IMR-90 (cell line): ENCODE measurements around the gene C3orf18. TPM values are rescaled to one million over a fixed set of nuclear protein-coding genes. Genes with fewer than 3 reads are reported as not detected.
A peak's percentile ranks its signal among the peaks of the same experiment; 100 is the strongest.

Experiments used
- ATAC-seq: fragments of 200-7000 bp; cut with Tn5 transposase; 2 replicates; pipeline ENCODE4 v1.9.1; 2020; ENCODE audit warnings: low read depth, mild to moderate bottlenecking, moderate library complexity
- BruUV-seq: library from RNA; stranded (reverse); fragments of 400-500 nt; replicated peaks from 2 replicates; lab custom pipeline; 2021; lab: Mats Ljungman, UMichigan
- CTCF ChIA-PET: fragments of 300-600 bp; formaldehyde crosslinking; extraction: SDS; loops from one replicate; lab custom pipeline; 2021; ENCODE audit warnings: antibody characterized with exemption; lab: Yijun Ruan, JAX
- POLR2A ChIA-PET: fragments of 300-600 bp; sonication (Branson Sonifier 250); formaldehyde crosslinking; loops from one replicate; lab custom pipeline; 2022; ENCODE audit warnings: antibody characterized with exemption; ENCODE audit not compliant: unreplicated experiment; lab: Charles Lee
- DNase-seq: peaks from one replicate; pipeline ENCODE4 v3.0.0; 2013
- H2AFZ ChIP-seq: replicated peaks from 2 replicates; pipeline ENCODE3; 2013; ENCODE audit warnings: low read length, mild to moderate bottlenecking; ENCODE audit not compliant: poor library complexity
- H2AK5ac ChIP-seq: 2 replicates; pipeline ENCODE4 v1.6.1; 2013; ENCODE audit warnings: low read depth, low read length, inconsistent platforms
- H2AK9ac ChIP-seq: replicated peaks from 2 replicates; pipeline ENCODE3; 2013; ENCODE audit warnings: mild to moderate bottlenecking, low read depth, low read length, moderate library complexity; ENCODE audit not compliant: poor library complexity
- H2BK120ac ChIP-seq: 2 replicates; pipeline ENCODE4 v1.6.1; 2013; ENCODE audit warnings: low read depth, low read length, inconsistent platforms
- H2BK15ac ChIP-seq: 3 replicates; pipeline ENCODE4 v1.6.1; 2013; ENCODE audit warnings: low read depth, low read length, inconsistent platforms
- H2BK20ac ChIP-seq: 2 replicates; pipeline ENCODE4 v1.6.1; 2013; ENCODE audit warnings: low read depth, mild to moderate bottlenecking, inconsistent platforms, low read length, moderate library complexity
- H2BK5ac ChIP-seq: 2 replicates; pipeline ENCODE4 v1.6.1; 2013; ENCODE audit warnings: mild to moderate bottlenecking, low read depth, low read length, inconsistent platforms; ENCODE audit not compliant: poor library complexity, severe bottlenecking
- H3K14ac ChIP-seq: replicated peaks from 2 replicates; pipeline ENCODE4 v1.6.1; 2013; ENCODE audit warnings: low read depth, low read length, inconsistent platforms
- H3K18ac ChIP-seq: 2 replicates; pipeline ENCODE4 v1.6.1; 2013; ENCODE audit warnings: low read depth, low read length, control low read depth
- H3K23ac ChIP-seq: 2 replicates; pipeline ENCODE4 v1.6.1; 2013; ENCODE audit warnings: low read depth, low read length, inconsistent platforms
- H3K27ac ChIP-seq: 2 replicates; pipeline ENCODE4 v1.5.1; 2013; ENCODE audit warnings: mild to moderate bottlenecking, control low read depth, low read length; ENCODE audit not compliant: insufficient read depth
- H3K27me3 ChIP-seq: 2 replicates; pipeline ENCODE4 v1.6.1; 2013; ENCODE audit warnings: low read length; ENCODE audit not compliant: control insufficient read depth, insufficient read depth
- H3K36me3 ChIP-seq: 2 replicates; pipeline ENCODE4 v1.6.1; 2013; ENCODE audit warnings: low read length, mixed read lengths; ENCODE audit not compliant: control insufficient read depth, insufficient read depth
- H3K4ac ChIP-seq: 2 replicates; pipeline ENCODE4 v1.6.1; 2013; ENCODE audit warnings: low read depth, low read length, inconsistent platforms
- H3K4me1 ChIP-seq: 2 replicates; pipeline ENCODE4 v1.6.1; 2013; ENCODE audit warnings: low read length, mixed read lengths; ENCODE audit not compliant: control insufficient read depth, insufficient read depth
- H3K4me2 ChIP-seq: 2 replicates; pipeline ENCODE4 v1.6.1; 2013; ENCODE audit warnings: low read depth, mild to moderate bottlenecking, control low read depth, low read length, moderate library complexity
- H3K4me3 ChIP-seq: 2 replicates; pipeline ENCODE4 v1.5.1; 2013; ENCODE audit warnings: low read depth, mild to moderate bottlenecking, control low read depth, low read length, moderate library complexity; ENCODE audit not compliant: insufficient read depth
- H3K56ac ChIP-seq: 2 replicates; pipeline ENCODE4 v1.6.1; 2013; ENCODE audit warnings: low read length, inconsistent platforms; ENCODE audit not compliant: insufficient read depth; ENCODE audit errors: extremely low read depth
- H3K79me1 ChIP-seq, 2 experiments: 2 replicates each; pipeline ENCODE4 v1.6.1; 2013; ENCODE audit warnings: low read length in 2 of 2, inconsistent platforms in 1 of 2, low read depth in 1 of 2
- H3K9ac ChIP-seq: 2 replicates; pipeline ENCODE4 v1.6.1; 2013; ENCODE audit warnings: low read depth, low read length, control low read depth
- H3K9me1 ChIP-seq: 2 replicates; pipeline ENCODE4 v1.6.1; 2013; ENCODE audit warnings: low read length, inconsistent platforms; ENCODE audit not compliant: insufficient read depth
- H3K9me3 ChIP-seq: 2 replicates; pipeline ENCODE4 v1.6.1; 2013; ENCODE audit warnings: low read length; ENCODE audit not compliant: control insufficient read depth, insufficient read depth
- H4K20me1 ChIP-seq: 2 replicates; pipeline ENCODE4 v1.6.1; 2013; ENCODE audit warnings: low read length, inconsistent platforms; ENCODE audit not compliant: insufficient read depth
- H4K5ac ChIP-seq: 2 replicates; pipeline ENCODE4 v1.6.1; 2013; ENCODE audit warnings: mild to moderate bottlenecking, low read depth, low read length, control low read depth
- H4K8ac ChIP-seq, 2 experiments: 2 replicates each; pipeline ENCODE4 v1.6.1; 2013; ENCODE audit warnings: low read depth in 2 of 2, low read length in 2 of 2, control low read depth in 1 of 2, inconsistent platforms in 1 of 2
- H4K91ac ChIP-seq: 2 replicates; pipeline ENCODE4 v1.6.1; 2013; ENCODE audit warnings: low read depth, low read length, inconsistent platforms; ENCODE audit not compliant: insufficient read depth
- CEBPB ChIP-seq: IDR thresholded peaks from 2 replicates; pipeline ENCODE4 v1.6.1; 2012; ENCODE audit warnings: low read depth, low read length, improper control_type of control experiment
- CHD1 ChIP-seq: IDR thresholded peaks from 2 replicates; pipeline ENCODE4 v1.6.1; 2012; ENCODE audit warnings: low read depth, low read length, improper control_type of control experiment
- NFE2L2 ChIP-seq: fragments of 150-350 bp; IDR thresholded peaks from 2 replicates; pipeline ENCODE4 v1.6.1; 2016; ENCODE audit warnings: low read depth, mild to moderate bottlenecking, low read length
- RCOR1 ChIP-seq: IDR thresholded peaks from 2 replicates; pipeline ENCODE4 v1.6.1; 2012; ENCODE audit warnings: mild to moderate bottlenecking, low read length, improper control_type of control experiment; ENCODE audit not compliant: insufficient replicate concordance
- WGBS, 2 experiments: methylation state at CpG; one replicate each; pipeline versions ENCODE4 v1.1.5 to v1.1.7; 2013; ENCODE audit warnings: missing lambda C conversion rate in 2 of 2; ENCODE audit not compliant: insufficient read length in 1 of 2; ENCODE audit errors: extremely low coverage in 2 of 2; 5-methylcytosine and 5-hydroxymethylcytosine counted together
- dilution Hi-C: fragments of 300-500 bp; cut with HindIII; formaldehyde crosslinking; loops from one replicate; pipeline ENCODE4 v1.14.3; 2018; ENCODE audit warnings: low sequenced_read_pairs; ENCODE audit not compliant: unreplicated experiment
- in situ Hi-C: fragments of 300-500 bp; cut with MboI; formaldehyde crosslinking; loops from 3 replicates; pipeline ENCODE4 v1.14.3; 2019; ENCODE audit warnings: low sequenced_read_pairs, inconsistent platforms, mixed read lengths
- intact Hi-C: fragments of 100-400 bp; cut with micrococcal nuclease; formaldehyde crosslinking; loops from 2 replicates; pipeline ENCODE4 v1.10.0; 2022
- polyA plus RNA-seq, 3 experiments: library from polyadenylated mRNA; depleted of rRNA; stranded (reverse); fragments of >200 nt; gene quantifications; 2 replicates each; pipeline ENCODE4 v1.2.3, GENCODE V29; 2012; ENCODE audit warnings: low replicate concordance in 1 of 3
- total RNA-seq: library from RNA; depleted of rRNA; stranded (reverse); fragments of >200 nt; gene quantifications from 2 replicates; pipeline ENCODE4 v1.2.3, GENCODE V29; 2012
- TF ChIP-seq, protein P1 (sequence below): conservative IDR thresholded peaks from 2 replicates; pipeline ENCODE4 v1.5.1; 2012; ENCODE audit warnings: mild to moderate bottlenecking, low read depth, low read length, improper control_type of control experiment

The C3orf18 gene
- total and polyA plus RNA-seq, 2 of the 4 experiments (the other 2 are of a cell fraction) = 6.8 to 10.6 TPM

GRCh38 chr3:50610992-50611463, 43.5 kb upstream of the C3orf18 start:
- Histone ChIP-seq H3K4me1 (peaks cover 4% of the 10 kb centered on the region), H3K23ac (peak overlapping the region; percentile 79), H3K4ac (peak overlapping the region; percentile 66), H3K27ac (peak overlapping the region; percentile 79), H3K14ac (peak overlapping the region; percentile 70), H2BK20ac (no peak overlapping the region), H2BK120ac (peak overlapping the region; percentile 10; the same call in 1 of the 2 replicates), H4K5ac (peak overlapping the region; percentile 13; the same call in 1 of the 2 replicates), H3K4me3 (peak overlapping the region; percentile 81), H3K79me1 (peaks cover 13% of the 10 kb centered on the region in 2 experiments; a peak in 3 of 4 replicates), H3K18ac (peak overlapping the region; percentile 22; the same call in 1 of the 2 replicates), H4K20me1 (no peaks in the 10 kb centered on the region), H2AFZ (peak overlapping the region; percentile 94), H3K4me2 (peak overlapping the region; percentile 92), H3K36me3 (peaks cover 16% of the 10 kb centered on the region; the same call in 1 of the 2 replicates), H2AK9ac (peak overlapping the region; percentile 86), H2BK5ac (peak overlapping the region; percentile 52), H3K27me3 (no peaks in the 10 kb centered on the region), H3K56ac (no peak overlapping the region), H2AK5ac (peak overlapping the region; percentile 70), H3K9me3 (no peaks in the 10 kb centered on the region), H3K9ac (peak overlapping the region; percentile 70), H4K8ac (peak overlapping the region in 1 of 2 experiments; percentile 27; a peak in 1 of 4 replicates), H3K9me1 (peaks cover 11% of the 10 kb centered on the region), H4K91ac (peak overlapping the region; percentile 56; the same call in 1 of the 2 replicates), H2BK15ac (no peak overlapping the region)
- ATAC-seq (no peak), DNase-seq (no peak)
- no TSS peak for BruUV-seq
- dilution Hi-C loops (no loop called here), in situ Hi-C loops (loop anchor here (5.0 to 25.0 kb wide), 2 partner anchors 39 to 1076 kb away; no protein-coding TSS in a partner anchor), intact Hi-C loops (loop anchor here (1.0 to 10.0 kb wide), 2 partner anchors 9 to 1054 kb away; no protein-coding TSS in a partner anchor)
- CTCF ChIA-PET = interaction anchor here (1.5 to 3.3 kb wide), 2 partner anchors 10 to 39 kb away, joined by 9 to 20 read pairs; no protein-coding TSS in a partner anchor
- POLR2A ChIA-PET = interaction anchor here (1.0 kb wide), 1 partner anchor 42 kb away, joined by 8 read pairs; the partner anchor contains the start of gene HEMK1
- WGBS, 2 experiments = 0% methylated on average over 2 of the region's 10 CpGs; no CpG with 5 or more reads in 1 of the 2 experiments
- TF ChIP-seq RCOR1 (no peak), CEBPB (peak; percentile 15; the same call in 1 of the 2 replicates), NFE2L2 (no peak), CHD1 (no peak)
- TF ChIP-seq, protein P1, sequence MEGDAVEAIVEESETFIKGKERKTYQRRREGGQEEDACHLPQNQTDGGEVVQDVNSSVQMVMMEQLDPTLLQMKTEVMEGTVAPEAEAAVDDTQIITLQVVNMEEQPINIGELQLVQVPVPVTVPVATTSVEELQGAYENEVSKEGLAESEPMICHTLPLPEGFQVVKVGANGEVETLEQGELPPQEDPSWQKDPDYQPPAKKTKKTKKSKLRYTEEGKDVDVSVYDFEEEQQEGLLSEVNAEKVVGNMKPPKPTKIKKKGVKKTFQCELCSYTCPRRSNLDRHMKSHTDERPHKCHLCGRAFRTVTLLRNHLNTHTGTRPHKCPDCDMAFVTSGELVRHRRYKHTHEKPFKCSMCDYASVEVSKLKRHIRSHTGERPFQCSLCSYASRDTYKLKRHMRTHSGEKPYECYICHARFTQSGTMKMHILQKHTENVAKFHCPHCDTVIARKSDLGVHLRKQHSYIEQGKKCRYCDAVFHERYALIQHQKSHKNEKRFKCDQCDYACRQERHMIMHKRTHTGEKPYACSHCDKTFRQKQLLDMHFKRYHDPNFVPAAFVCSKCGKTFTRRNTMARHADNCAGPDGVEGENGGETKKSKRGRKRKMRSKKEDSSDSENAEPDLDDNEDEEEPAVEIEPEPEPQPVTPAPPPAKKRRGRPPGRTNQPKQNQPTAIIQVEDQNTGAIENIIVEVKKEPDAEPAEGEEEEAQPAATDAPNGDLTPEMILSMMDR = no peak
